Measurements from ENCODE around the gene RAB5A.
"Not testable (repeated sequence)": the region's sequence is repeated elsewhere in the genome, so short reads cannot be mapped to it uniquely, and the experiment has no call there.

RAB5A gene

DNA sequence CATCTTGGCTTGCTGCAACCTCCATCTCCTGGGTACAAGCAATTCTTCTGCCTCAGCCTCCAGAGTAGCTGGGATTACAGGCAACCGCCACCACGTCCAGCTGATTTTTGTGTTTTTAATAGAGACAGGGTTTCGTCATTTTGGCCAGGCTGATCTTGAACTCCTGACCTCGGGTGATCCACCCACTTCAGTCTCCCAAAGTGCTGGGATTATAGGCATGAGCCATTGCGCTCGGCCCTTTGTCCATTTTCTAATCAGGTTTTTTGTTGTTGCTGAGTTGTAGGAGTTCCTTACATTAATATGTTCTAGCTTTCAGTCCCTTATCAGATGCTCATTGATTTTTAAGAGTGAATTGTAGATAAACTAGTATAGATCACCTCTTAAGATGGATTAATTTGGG, 20.3 kb downstream of the RAB5A start:
- TF ChIP-seq SUZ12 (IDR thresholded peaks at IDR 0.05; ENCODE audit: extremely low read depth, insufficient read depth, insufficient read length) (no peak), ZNF274 (IDR thresholded peaks at IDR 0.05; ENCODE audit: low read depth, low read length) (no peak), YY1 (IDR thresholded peaks at IDR 0.05; ENCODE audit: insufficient read depth, insufficient read length) (no peak)

GRCh38 chr3:19967812-19968211, 20.9 kb downstream of the RAB5A start:
- H3K4me3 ChIP-seq (ENCODE audit: insufficient read length, low read depth), result no peak overlapping the region
- TF ChIP-seq YY1 (IDR thresholded peaks at IDR 0.05; ENCODE audit: insufficient read depth, insufficient read length), result no peak
- no peak for TF ChIP-seq ZNF274 (IDR thresholded peaks at IDR 0.05; ENCODE audit: low read depth, low read length)
- no peak for TF ChIP-seq SUZ12 (IDR thresholded peaks at IDR 0.05; ENCODE audit: extremely low read depth, insufficient read depth, insufficient read length)
- no peak overlapping the region for H3K9ac ChIP-seq (ENCODE audit: insufficient read length, low read depth)
- no peaks in the 10 kb centered on the region for H3K4me1 ChIP-seq (ENCODE audit: insufficient read depth, insufficient read length)
- no peaks in the 10 kb centered on the region for H3K27me3 ChIP-seq (ENCODE audit: insufficient read depth, insufficient read length)
- peaks cover 29% of the 10 kb centered on the region for H3K36me3 ChIP-seq (ENCODE audit: insufficient read depth, insufficient read length, low read length)
- DNase-seq (ENCODE audit: low read depth, low spot score), result no peak
- no peaks in the 10 kb centered on the region for H3K9me3 ChIP-seq (ENCODE audit: insufficient read depth, low read length)

More for the DNA sequence above, 20.3 kb downstream of the RAB5A start:
- Histone ChIP-seq H3K36me3 (ENCODE audit: insufficient read depth, insufficient read length, low read length) (peaks cover 32% of the 10 kb centered on the region), H3K9ac (ENCODE audit: insufficient read length, low read depth) (no peak overlapping the region), H3K4me3 (ENCODE audit: insufficient read length, low read depth) (no peak overlapping the region), H3K9me3 (ENCODE audit: insufficient read depth, low read length) (no peaks in the 10 kb centered on the region), H3K4me1 (ENCODE audit: insufficient read depth, insufficient read length) (no peaks in the 10 kb centered on the region), H3K27me3 (ENCODE audit: insufficient read depth, insufficient read length) (no peaks in the 10 kb centered on the region)
- DNase-seq (ENCODE audit: low read depth, low spot score), result no peak

DNA sequence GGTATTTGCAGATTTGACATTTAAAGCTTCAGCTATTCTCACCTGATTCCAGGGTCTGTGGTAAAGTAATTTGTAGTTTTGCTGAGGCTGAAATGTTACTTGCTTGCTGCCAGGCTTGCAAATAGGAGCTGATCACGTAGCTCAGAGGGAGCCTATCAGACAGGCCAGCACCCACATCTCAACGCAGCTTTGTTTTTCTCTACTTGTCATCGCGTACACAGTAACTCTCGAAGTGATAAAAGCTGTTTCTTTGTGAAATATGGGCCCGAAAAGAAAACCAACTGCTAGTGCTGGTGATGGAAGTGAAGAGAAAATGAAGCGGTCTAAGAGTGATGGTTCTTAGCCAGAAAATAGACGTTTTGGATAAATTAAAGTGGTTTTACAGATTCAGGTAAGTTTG, 23.4 kb downstream of the RAB5A start:
- no peak overlapping the region for H3K9ac ChIP-seq (ENCODE audit: insufficient read length, low read depth)
- H3K9me3 ChIP-seq (ENCODE audit: insufficient read depth, low read length), result no peaks in the 10 kb centered on the region
- no peak overlapping the region for H3K4me3 ChIP-seq (ENCODE audit: insufficient read length, low read depth)
- no peaks in the 10 kb centered on the region for H3K4me1 ChIP-seq (ENCODE audit: insufficient read depth, insufficient read length)
- H3K36me3 ChIP-seq (ENCODE audit: insufficient read depth, insufficient read length, low read length), result peaks cover 39% of the 10 kb centered on the region
- no peaks in the 10 kb centered on the region for H3K27me3 ChIP-seq (ENCODE audit: insufficient read depth, insufficient read length)
- DNase-seq (ENCODE audit: low read depth, low spot score), result no peak
- TF ChIP-seq ZNF274 (IDR thresholded peaks at IDR 0.05; ENCODE audit: low read depth, low read length), result no peak
- TF ChIP-seq YY1 (IDR thresholded peaks at IDR 0.05; ENCODE audit: insufficient read depth, insufficient read length), result no peak
- TF ChIP-seq SUZ12 (IDR thresholded peaks at IDR 0.05; ENCODE audit: extremely low read depth, insufficient read depth, insufficient read length), result no peak

GRCh38 chr3:19972054-19972453, 25.2 kb downstream of the RAB5A start:
- no peak for TF ChIP-seq YY1 (IDR thresholded peaks at IDR 0.05; ENCODE audit: insufficient read depth, insufficient read length)
- no peak for TF ChIP-seq ZNF274 (IDR thresholded peaks at IDR 0.05; ENCODE audit: low read depth, low read length)
- TF ChIP-seq SUZ12 (IDR thresholded peaks at IDR 0.05; ENCODE audit: extremely low read depth, insufficient read depth, insufficient read length), result no peak
- Histone ChIP-seq H3K4me1 (ENCODE audit: insufficient read depth, insufficient read length) (no peaks in the 10 kb centered on the region), H3K4me3 (ENCODE audit: insufficient read length, low read depth) (no peak overlapping the region), H3K9me3 (ENCODE audit: insufficient read depth, low read length) (no peaks in the 10 kb centered on the region), H3K36me3 (ENCODE audit: insufficient read depth, insufficient read length, low read length) (peaks cover 39% of the 10 kb centered on the region), H3K27me3 (ENCODE audit: insufficient read depth, insufficient read length) (no peaks in the 10 kb centered on the region), H3K9ac (ENCODE audit: insufficient read length, low read depth) (no peak overlapping the region)
- no peak for DNase-seq (ENCODE audit: low read depth, low spot score)

GRCh38 chr3:19988904-19989303, 42.0 kb downstream of the RAB5A start:
- not testable (repeated sequence) for H3K9ac ChIP-seq (ENCODE audit: insufficient read length, low read depth); DNase-seq (ENCODE audit: low read depth, low spot score); H3K4me1 ChIP-seq (ENCODE audit: insufficient read depth, insufficient read length); H3K27me3 ChIP-seq (ENCODE audit: insufficient read depth, insufficient read length); H3K4me3 ChIP-seq (ENCODE audit: insufficient read length, low read depth); H3K9me3 ChIP-seq (ENCODE audit: insufficient read depth, low read length)
- peaks cover 17% of the 10 kb centered on the region for H3K36me3 ChIP-seq (ENCODE audit: insufficient read depth, insufficient read length, low read length)

DNA sequence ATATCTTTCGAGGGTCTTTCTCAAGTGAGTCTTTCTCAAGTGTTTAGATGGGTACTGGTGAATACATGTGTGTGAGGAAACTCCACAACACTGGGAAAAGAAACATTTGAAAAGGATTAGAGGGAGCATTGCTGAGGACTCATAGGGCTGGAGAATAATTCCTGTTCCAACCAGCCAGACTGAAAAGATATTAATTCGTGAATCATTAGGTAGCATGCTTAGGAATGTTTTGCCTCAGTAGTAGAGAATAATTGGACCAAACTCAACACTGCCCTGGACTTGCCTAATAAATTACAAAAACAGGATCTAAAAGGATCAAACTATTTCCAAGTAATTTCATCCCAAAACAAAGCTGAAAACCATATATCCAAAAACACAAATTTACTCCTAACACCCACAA, 47.9 kb downstream of the RAB5A start:
- TF ChIP-seq SUZ12 (IDR thresholded peaks at IDR 0.05; ENCODE audit: extremely low read depth, insufficient read depth, insufficient read length) (no peak), ZNF274 (IDR thresholded peaks at IDR 0.05; ENCODE audit: low read depth, low read length) (no peak), YY1 (IDR thresholded peaks at IDR 0.05; ENCODE audit: insufficient read depth, insufficient read length) (no peak)
- Histone ChIP-seq H3K9ac (ENCODE audit: insufficient read length, low read depth) (no peak overlapping the region), H3K4me1 (ENCODE audit: insufficient read depth, insufficient read length) (no peaks in the 10 kb centered on the region), H3K9me3 (ENCODE audit: insufficient read depth, low read length) (no peaks in the 10 kb centered on the region), H3K27me3 (ENCODE audit: insufficient read depth, insufficient read length) (no peaks in the 10 kb centered on the region), H3K36me3 (ENCODE audit: insufficient read depth, insufficient read length, low read length) (no peaks in the 10 kb centered on the region), H3K4me3 (ENCODE audit: insufficient read length, low read depth) (no peak overlapping the region)
- no peak for DNase-seq (ENCODE audit: low read depth, low spot score)

- no peak for DNase-seq (ENCODE audit: low read depth, low spot score)
- TF ChIP-seq ZNF274 (IDR thresholded peaks at IDR 0.05; ENCODE audit: low read depth, low read length) (no peak), YY1 (IDR thresholded peaks at IDR 0.05; ENCODE audit: insufficient read depth, insufficient read length) (no peak), SUZ12 (IDR thresholded peaks at IDR 0.05; ENCODE audit: extremely low read depth, insufficient read depth, insufficient read length) (no peak)
- Histone ChIP-seq H3K4me1 (ENCODE audit: insufficient read depth, insufficient read length) (no peaks in the 10 kb centered on the region), H3K27me3 (ENCODE audit: insufficient read depth, insufficient read length) (no peaks in the 10 kb centered on the region), H3K36me3 (ENCODE audit: insufficient read depth, insufficient read length, low read length) (no peaks in the 10 kb centered on the region), H3K9ac (ENCODE audit: insufficient read length, low read depth) (no peak overlapping the region), H3K9me3 (ENCODE audit: insufficient read depth, low read length) (no peaks in the 10 kb centered on the region), H3K4me3 (ENCODE audit: insufficient read length, low read depth) (no peak overlapping the region)
These were observed 50.6 kb downstream of the RAB5A start for GRCh38 chr3:19997502-19997901.

GRCh38 chr3:20001932-20002331, 55.0 kb downstream of the RAB5A start:
- TF ChIP-seq ZNF274 (IDR thresholded peaks at IDR 0.05; ENCODE audit: low read depth, low read length) (no peak), YY1 (IDR thresholded peaks at IDR 0.05; ENCODE audit: insufficient read depth, insufficient read length) (no peak), SUZ12 (IDR thresholded peaks at IDR 0.05; ENCODE audit: extremely low read depth, insufficient read depth, insufficient read length) (no peak)
- Histone ChIP-seq H3K4me3 (ENCODE audit: insufficient read length, low read depth) (no peak overlapping the region), H3K27me3 (ENCODE audit: insufficient read depth, insufficient read length) (no peaks in the 10 kb centered on the region), H3K36me3 (ENCODE audit: insufficient read depth, insufficient read length, low read length) (no peaks in the 10 kb centered on the region), H3K9me3 (ENCODE audit: insufficient read depth, low read length) (no peaks in the 10 kb centered on the region), H3K9ac (ENCODE audit: insufficient read length, low read depth) (no peak overlapping the region), H3K4me1 (ENCODE audit: insufficient read depth, insufficient read length) (no peaks in the 10 kb centered on the region)
- DNase-seq (ENCODE audit: low read depth, low spot score), result no peak

All from NT2/D1 (cell line).